T-helper 17 cell (primary cell): Measurements from ENCODE around the gene SHKBP1. TPM values are rescaled to one million over a fixed set of nuclear protein-coding genes. Genes with fewer than 3 reads are reported as not detected.

Source experiments
- total RNA-seq, 4 donors: library from RNA in 2 of 4; stranded (reverse) in 2 of 4; gene quantifications; one replicate each; pipeline ENCODE4 v1.2.3 and lab custom pipeline; 2022 to 2026

SHKBP1 gene
- total RNA-seq, 2 donors from 2014 or later = 124 to 141 TPM

Other genes starting within 250 kb of the SHKBP1 start
- 10 to 100 TPM in 1 of 2 donors, 1 to 10 TPM in 1; 9.5 to 11.9 TPM for gene C19orf47, start 228.5 kb upstream of the SHKBP1 start, total RNA-seq
- gene PLD3, start 228.2 kb upstream of the SHKBP1 start, total RNA-seq = 10 to 100 TPM; 75.4 to 77.1 TPM
- gene HIPK4, start 186.7 kb upstream of the SHKBP1 start, total RNA-seq = not detected
- 1 to 10 TPM; 1.5 to 1.7 TPM for gene PRX, start 163.5 kb upstream of the SHKBP1 start, total RNA-seq
- 10 to 100 TPM; 18.1 to 19.4 TPM for gene SERTAD1, start 150.9 kb upstream of the SHKBP1 start, total RNA-seq
- gene SERTAD3, start 132.5 kb upstream of the SHKBP1 start, total RNA-seq = 10 to 100 TPM; 23.5 to 24.6 TPM
- 1 to 10 TPM; 7.4 to 9.9 TPM for gene BLVRB, start 111.1 kb upstream of the SHKBP1 start, total RNA-seq
- gene SPTBN4, start 109.9 kb upstream of the SHKBP1 start, total RNA-seq = under 1 TPM; 0.21 to 0.25 TPM
- gene LTBP4, start 24.5 kb downstream of the SHKBP1 start, total RNA-seq = 100 to 1,000 TPM; 198 to 230 TPM
- gene NUMBL, start 113.8 kb downstream of the SHKBP1 start, total RNA-seq = 1 to 10 TPM; 5.7 to 7.5 TPM
- gene COQ8B, start 140.0 kb downstream of the SHKBP1 start, total RNA-seq = 10 to 100 TPM; 25.1 to 35.6 TPM
- 1 to 10 TPM; 6.5 to 8.3 TPM for gene ITPKC, start 140.2 kb downstream of the SHKBP1 start, total RNA-seq
- 1 to 10 TPM; 6.7 to 7.8 TPM for gene ACTMAP, start 173.6 kb downstream of the SHKBP1 start, total RNA-seq
- 10 to 100 TPM; 67.3 to 81.8 TPM for gene SNRPA, start 174.3 kb downstream of the SHKBP1 start, total RNA-seq
- gene MIA, start 198.6 kb downstream of the SHKBP1 start, total RNA-seq = not detected
- gene RAB4B, start 201.4 kb downstream of the SHKBP1 start, total RNA-seq = 10 to 100 TPM; 52.4 to 55.4 TPM
- 100 to 1,000 TPM; 112 to 131 TPM for gene EGLN2, start 222.3 kb downstream of the SHKBP1 start, total RNA-seq